Effector memory CD4-positive, alpha-beta T cell (primary cell): Measurements from ENCODE around the gene GRPEL2.

Experiments used
- DNase-seq, 3 donors: peaks; one replicate each; pipeline ENCODE4 v3.0.0-alpha.2; 2020
- H3K27ac ChIP-seq: 2 replicates; pipeline ENCODE4 v1.7.0; 2013; ENCODE audit warnings: mild to moderate bottlenecking, low read length, moderate library complexity; ENCODE audit not compliant: insufficient read depth, poor library complexity, severe bottlenecking
- H3K27me3 ChIP-seq: replicated peaks from 2 replicates; pipeline ENCODE4 v1.7.0; 2013; ENCODE audit warnings: mild to moderate bottlenecking, low read length; ENCODE audit not compliant: insufficient read depth, control insufficient read depth, poor library complexity, severe bottlenecking
- H3K36me3 ChIP-seq: 2 replicates; pipeline ENCODE4 v1.7.0; 2013; ENCODE audit warnings: mild to moderate bottlenecking, low read length, moderate library complexity; ENCODE audit not compliant: control insufficient read depth, insufficient read depth
- H3K4me1 ChIP-seq: 2 replicates; pipeline ENCODE4 v1.7.0; 2013; ENCODE audit warnings: low read length, mild to moderate bottlenecking; ENCODE audit not compliant: control insufficient read depth, insufficient read depth, poor library complexity, severe bottlenecking
- H3K4me3 ChIP-seq: 2 replicates; pipeline ENCODE4 v1.7.0; 2013; ENCODE audit warnings: low read length, low read depth, mild to moderate bottlenecking; ENCODE audit not compliant: insufficient read depth, poor library complexity, severe bottlenecking
- H3K9me3 ChIP-seq: 2 replicates; pipeline ENCODE4 v1.7.0; 2013; ENCODE audit warnings: mild to moderate bottlenecking, low read length, moderate library complexity; ENCODE audit not compliant: control insufficient read depth

GRPEL2 gene

GRCh38 chr5:149364719-149365118 lies 19.4 kb downstream of the GRPEL2 start:
- H3K36me3 ChIP-seq, result peaks cover 6% of the 10 kb centered on the region
- peaks cover 16% of the 10 kb centered on the region for H3K4me1 ChIP-seq
- no peak overlapping the region for H3K27ac ChIP-seq
- no peaks in the 10 kb centered on the region for H3K9me3 ChIP-seq
- DNase-seq, result no peak
- H3K27me3 ChIP-seq, result no peaks in the 10 kb centered on the region
- H3K4me3 ChIP-seq, result no peak overlapping the region

- H3K4me3 ChIP-seq, result no peak overlapping the region
- H3K27ac ChIP-seq, result no peak overlapping the region
- H3K9me3 ChIP-seq, result no peaks in the 10 kb centered on the region
- DNase-seq, result no peak
- H3K36me3 ChIP-seq, result peaks cover 6% of the 10 kb centered on the region
- peaks cover 9% of the 10 kb centered on the region for H3K4me1 ChIP-seq
- H3K27me3 ChIP-seq, result no peaks in the 10 kb centered on the region
Measured at GRCh38 chr5:149365418-149365817, 20.1 kb downstream of the GRPEL2 start.

DNA sequence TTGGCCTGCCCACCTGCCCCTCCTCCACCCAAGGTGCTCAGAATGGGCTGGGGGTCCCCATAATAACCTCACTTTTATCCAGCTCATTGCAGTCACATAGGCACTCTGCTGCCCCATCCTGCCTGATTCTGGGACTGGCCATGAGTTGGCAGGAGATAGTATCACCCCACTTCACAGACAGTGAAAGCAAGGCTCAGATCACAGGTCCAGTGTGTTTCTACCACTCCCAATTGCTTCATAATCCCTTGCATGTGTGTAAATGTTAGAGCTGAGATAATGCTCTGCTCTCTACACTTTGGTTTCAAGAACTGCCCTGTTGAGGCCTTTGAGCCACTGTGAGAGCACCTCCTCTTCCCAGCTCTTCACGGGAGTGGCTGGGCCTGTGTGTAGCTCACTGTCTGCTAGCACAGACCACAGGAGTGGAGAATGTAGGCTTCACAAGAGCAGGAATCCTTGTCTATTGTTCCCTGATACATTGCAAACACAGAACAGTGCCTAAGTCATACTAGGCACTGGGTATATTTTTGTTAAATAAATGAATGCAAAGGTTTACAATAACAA lies 20.9 kb downstream of the GRPEL2 start:
- Histone ChIP-seq H3K4me3 (no peak overlapping the region), H3K9me3 (no peaks in the 10 kb centered on the region), H3K27ac (no peak overlapping the region), H3K27me3 (no peaks in the 10 kb centered on the region), H3K4me1 (peaks cover 2% of the 10 kb centered on the region), H3K36me3 (peaks cover 6% of the 10 kb centered on the region)
- DNase-seq, result no peak

DNA sequence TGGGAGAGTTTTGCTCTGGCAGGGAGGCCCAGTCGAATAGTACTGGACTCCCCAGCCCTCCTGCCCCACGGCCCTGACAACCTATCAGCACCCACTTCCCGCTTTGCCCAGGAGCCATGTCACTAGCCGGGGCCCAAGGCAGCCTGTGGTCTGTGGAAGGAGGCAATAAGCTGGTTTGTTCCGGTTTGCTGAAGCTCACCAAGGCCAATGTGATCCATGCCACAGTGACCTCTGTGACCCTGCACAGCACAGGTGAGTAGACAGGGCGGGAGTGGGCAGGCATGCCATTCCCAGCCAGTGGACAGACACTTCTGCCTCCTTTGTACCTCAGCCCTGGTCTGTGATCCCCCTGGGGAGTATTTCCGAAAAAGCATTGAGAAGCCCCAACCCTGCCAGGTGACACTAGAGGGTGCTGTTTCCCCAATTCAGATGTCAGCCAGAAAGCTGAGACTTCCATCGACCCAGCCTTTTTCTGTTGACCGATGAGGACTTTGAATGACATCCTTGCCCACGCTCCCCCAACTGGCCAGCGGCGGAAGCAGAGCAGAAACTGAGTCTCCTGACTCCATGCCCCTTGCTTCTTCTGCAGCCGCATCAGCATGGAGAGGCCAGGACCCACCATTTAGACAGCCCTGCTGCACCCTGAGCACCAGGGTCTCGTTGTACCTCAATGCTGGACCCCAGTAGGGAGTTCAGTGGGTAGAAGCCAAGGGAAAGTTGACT lies 22.1 kb downstream of the GRPEL2 start:
- Histone ChIP-seq H3K27me3 (no peaks in the 10 kb centered on the region), H3K36me3 (peaks cover 6% of the 10 kb centered on the region), H3K4me1 (no peaks in the 10 kb centered on the region), H3K4me3 (no peak overlapping the region), H3K9me3 (no peaks in the 10 kb centered on the region), H3K27ac (no peak overlapping the region)
- peak; percentile 12 to 20 (median 18) for DNase-seq

DNA sequence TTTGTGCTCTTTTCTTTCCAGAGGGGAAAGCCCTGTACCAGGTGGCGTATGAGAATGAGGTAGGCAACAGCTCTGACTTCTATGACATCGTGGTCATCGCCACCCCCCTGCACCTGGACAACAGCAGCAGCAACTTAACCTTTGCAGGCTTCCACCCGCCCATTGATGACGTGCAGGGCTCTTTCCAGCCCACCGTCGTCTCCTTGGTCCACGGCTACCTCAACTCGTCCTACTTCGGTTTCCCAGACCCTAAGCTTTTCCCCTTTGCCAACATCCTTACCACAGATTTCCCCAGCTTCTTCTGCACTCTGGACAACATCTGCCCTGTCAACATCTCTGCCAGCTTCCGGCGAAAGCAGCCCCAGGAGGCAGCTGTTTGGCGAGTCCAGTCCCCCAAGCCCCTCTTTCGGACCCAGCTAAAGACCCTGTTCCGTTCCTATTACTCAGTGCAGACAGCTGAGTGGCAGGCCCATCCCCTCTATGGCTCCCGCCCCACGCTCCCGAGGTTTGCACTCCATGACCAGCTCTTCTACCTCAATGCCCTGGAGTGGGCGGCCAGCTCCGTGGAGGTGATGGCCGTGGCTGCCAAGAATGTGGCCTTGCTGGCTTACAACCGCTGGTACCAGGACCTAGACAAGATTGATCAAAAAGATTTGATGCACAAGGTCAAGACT lies 22.8 kb downstream of the GRPEL2 start:
- Histone ChIP-seq H3K4me1 (no peaks in the 10 kb centered on the region), H3K4me3 (no peak overlapping the region), H3K27ac (no peak overlapping the region), H3K36me3 (peaks cover 4% of the 10 kb centered on the region), H3K27me3 (no peaks in the 10 kb centered on the region), H3K9me3 (no peaks in the 10 kb centered on the region)
- DNase-seq, result no peak

DNA sequence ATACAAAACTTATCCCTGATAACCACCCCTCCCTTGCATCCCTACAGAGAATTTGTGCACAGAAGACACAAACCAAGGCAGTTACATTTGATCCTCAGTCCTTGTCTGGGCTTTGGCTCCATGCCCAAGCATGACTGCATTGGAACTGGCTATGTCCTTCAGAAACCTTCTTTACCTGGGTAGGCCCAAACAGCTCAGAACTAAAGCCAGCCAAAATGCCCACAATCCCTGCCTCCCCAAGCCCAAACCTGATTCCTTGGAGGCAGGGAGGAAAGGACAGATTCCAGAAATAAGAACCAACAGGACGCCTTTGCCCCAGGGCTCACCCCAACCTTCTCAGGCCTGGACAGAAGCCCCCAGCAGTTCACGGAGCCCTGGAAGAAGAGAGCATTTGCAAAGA lies 25.6 kb downstream of the GRPEL2 start:
- Histone ChIP-seq H3K4me1 (no peaks in the 10 kb centered on the region), H3K9me3 (no peaks in the 10 kb centered on the region), H3K36me3 (no peaks in the 10 kb centered on the region), H3K4me3 (no peak overlapping the region), H3K27ac (no peak overlapping the region), H3K27me3 (no peaks in the 10 kb centered on the region)
- no peak for DNase-seq

DNA sequence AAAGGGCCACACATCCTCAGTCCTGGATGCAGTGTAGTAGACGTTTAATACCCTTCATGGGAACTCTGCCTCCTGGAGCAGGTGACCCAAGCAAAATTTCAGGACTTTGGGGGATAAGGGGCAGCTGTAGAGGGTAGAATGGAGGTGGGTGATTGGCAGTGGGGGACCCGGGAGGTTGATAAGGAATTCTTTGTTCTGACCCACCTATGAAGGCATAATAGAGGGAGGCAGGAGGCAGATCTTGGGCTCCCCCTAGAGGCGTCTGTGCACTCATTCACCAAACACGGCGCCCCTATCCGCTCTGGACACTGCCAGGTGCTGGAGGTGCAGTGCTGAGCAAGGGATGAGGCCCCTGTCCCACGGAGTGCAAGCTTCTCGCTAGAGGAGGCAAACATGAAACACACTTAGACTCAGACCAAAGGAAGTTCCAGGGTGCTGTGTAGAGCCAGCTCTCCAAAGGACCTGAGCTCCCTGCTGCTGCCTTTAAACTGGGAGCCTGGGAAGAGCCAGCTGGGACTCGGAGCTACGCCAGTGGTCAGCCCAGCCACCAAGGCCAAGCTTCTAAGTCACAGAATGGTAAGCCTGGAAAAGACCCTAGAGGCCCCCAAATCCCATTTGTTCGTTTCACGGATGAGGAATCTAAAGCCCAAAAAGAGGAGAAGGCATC lies 26.1 kb downstream of the GRPEL2 start:
- no peaks in the 10 kb centered on the region for H3K36me3 ChIP-seq
- no peak overlapping the region for H3K27ac ChIP-seq
- H3K27me3 ChIP-seq, result no peaks in the 10 kb centered on the region
- no peaks in the 10 kb centered on the region for H3K4me1 ChIP-seq
- H3K4me3 ChIP-seq, result no peak overlapping the region
- DNase-seq, result peak; percentile 36 to 58 (median 41)
- no peaks in the 10 kb centered on the region for H3K9me3 ChIP-seq

GRCh38 chr5:149372076-149372795 lies 26.9 kb downstream of the GRPEL2 start:
- Histone ChIP-seq H3K9me3 (no peaks in the 10 kb centered on the region), H3K4me3 (no peak overlapping the region), H3K27me3 (no peaks in the 10 kb centered on the region), H3K27ac (no peak overlapping the region), H3K4me1 (no peaks in the 10 kb centered on the region), H3K36me3 (no peaks in the 10 kb centered on the region)
- DNase-seq, result no peak

DNA sequence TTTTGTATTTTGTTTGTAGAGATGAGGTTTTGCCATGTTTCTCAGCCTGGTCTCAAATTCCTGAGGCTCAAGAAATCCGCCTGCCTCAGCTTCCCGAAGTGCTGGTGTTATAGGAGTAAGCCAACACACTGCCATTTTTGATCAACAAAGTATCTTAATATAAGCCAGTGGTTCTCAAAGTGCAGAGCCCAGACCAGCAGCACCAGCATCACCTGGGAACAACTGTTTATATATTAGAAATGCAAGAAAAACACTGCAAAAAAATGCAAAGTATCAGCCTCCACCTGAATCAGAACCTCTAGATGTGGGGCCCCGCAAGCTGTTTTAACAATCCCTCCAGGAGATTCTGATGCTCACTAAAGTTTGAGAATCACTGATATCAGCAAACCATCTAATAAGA lies 27.6 kb downstream of the GRPEL2 start:
- Histone ChIP-seq H3K4me1 (no peaks in the 10 kb centered on the region), H3K4me3 (no peak overlapping the region), H3K27me3 (no peaks in the 10 kb centered on the region), H3K36me3 (no peaks in the 10 kb centered on the region), H3K27ac (no peak overlapping the region), H3K9me3 (no peaks in the 10 kb centered on the region)
- DNase-seq, result no peak
